IPS-18c (cell line): ENCODE data around the gene TBC1D12.

Experiments
- H3K4me3 ChIP-seq: 2 replicates; pipeline ENCODE4 v1.7.0; 2013; ENCODE audit warnings: low read depth, mild to moderate bottlenecking, low read length, moderate library complexity; ENCODE audit not compliant: insufficient read depth
- H3K9me3 ChIP-seq: one replicate; pipeline ENCODE4 v1.6.1; 2013; ENCODE audit warnings: mild to moderate bottlenecking, low read length, moderate library complexity; ENCODE audit not compliant: control insufficient read depth, insufficient read depth

Gene TBC1D12

DNA sequence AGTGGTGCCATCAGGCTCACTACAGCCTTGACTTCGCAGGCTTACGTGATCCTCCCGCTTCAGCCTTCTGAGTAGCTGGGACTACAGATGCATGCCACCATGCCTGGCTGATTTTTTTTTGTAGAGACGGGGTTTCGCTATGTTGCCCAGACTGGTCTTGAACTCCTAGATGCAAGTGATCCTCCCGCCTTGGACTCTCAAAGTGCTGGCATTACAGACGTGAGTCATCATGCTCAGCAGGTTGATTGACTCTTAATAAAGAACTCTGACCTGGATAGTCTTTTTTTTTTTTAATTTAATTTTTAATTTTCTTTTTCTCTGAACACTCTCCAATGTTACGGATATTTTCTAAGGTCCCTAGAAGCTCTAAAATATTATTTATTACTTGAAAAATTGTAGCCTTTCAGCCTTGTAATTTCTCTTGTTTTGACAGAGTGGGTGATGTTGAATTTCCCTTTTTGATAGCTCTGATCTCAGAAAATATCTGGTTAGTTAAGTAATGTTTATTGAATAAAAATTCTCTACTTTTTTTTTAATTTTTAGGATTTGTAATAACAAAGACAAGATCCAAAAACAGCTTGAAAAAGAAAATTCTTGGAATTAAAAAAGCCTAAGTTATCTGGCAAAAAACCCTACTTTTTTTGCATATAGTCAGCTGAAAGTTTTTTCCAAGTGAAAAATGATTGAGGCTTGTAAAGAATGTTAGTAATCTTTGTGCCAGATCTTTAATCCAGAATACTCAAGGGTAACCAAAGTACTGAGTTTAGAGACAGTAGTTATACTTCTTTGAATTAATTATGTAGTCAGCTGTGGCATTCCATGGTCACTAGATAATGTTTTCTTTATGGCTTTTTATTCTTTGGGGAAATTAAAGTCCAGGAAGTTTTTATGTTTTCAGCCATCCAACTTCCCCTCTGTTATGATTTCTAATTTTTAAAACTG, 26.7 kb downstream of the TBC1D12 start:
- no peak overlapping the region for H3K4me3 ChIP-seq
- H3K9me3 ChIP-seq: no peaks in the 10 kb centered on the region

DNA sequence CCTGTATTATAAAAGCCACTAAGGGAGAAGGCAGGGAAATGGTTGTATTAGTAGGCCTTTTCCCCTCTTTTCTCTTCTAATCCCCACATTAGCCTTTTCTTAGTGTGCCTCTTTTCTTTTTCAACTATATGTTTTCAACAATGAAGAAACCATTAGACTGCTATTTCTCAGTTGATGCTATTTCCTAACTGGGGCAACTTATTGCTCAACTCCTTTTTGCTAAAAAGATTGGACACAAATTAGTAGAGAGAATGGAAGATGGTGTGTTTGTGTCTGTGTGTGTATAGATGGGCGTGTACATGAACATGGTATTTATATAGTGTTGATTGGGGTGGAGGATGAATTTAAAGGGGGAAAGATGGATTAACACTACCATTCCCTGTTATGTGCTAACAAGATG, 28.4 kb downstream of the TBC1D12 start:
- no peak overlapping the region for H3K4me3 ChIP-seq

DNA sequence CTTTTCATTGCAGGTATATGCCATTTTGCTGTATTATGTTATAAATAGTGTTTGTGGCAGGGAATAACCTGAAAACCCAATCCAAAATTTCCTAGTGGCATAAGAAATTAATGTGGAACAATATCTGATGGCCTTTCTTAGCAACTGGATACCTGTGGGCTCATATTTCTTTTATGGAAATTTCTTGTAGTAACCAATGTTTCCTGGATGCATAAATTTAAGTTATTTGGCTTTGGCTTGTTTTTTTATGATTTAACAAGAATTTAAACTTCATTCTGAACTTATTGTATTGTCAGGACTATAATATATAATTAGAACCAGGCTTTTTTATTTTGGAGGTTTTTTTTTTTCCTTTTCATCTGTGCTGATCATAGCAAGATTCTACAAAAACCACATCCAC, 30.1 kb downstream of the TBC1D12 start:
- no peak overlapping the region for H3K4me3 ChIP-seq
- peaks cover 2% of the 10 kb centered on the region for H3K9me3 ChIP-seq

More for the DNA sequence above, 28.4 kb downstream of the TBC1D12 start:
- H3K9me3 ChIP-seq: peaks cover 2% of the 10 kb centered on the region

DNA sequence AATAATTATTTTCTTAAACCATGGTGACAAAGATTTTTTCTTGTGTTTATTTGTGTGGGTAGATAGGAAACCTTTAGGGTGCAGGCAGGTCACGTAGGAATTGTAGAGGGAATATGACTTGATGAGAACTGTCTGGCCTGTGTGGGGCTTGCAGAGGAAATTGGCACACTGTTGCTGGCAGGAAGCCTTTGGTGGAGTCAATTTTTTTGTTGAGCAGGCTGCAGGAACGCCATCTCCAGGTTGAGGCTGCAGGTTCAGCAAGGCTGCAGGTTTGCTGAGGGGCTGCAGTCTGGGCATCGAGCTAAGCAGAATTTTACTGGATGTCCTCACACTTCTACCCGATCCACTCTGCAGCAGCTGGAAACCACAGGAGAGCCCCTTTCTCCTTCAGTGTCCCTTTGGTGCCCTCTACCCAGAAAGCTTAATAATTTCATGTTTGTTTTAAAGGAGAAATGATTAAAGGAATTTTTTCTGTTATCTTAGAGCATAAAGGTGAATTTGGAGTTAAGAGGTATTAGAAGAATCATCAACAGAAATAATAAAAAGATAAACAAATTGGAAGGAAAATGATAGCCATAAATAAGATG, 37.0 kb downstream of the TBC1D12 start:
- Histone ChIP-seq H3K9me3 (peaks cover 2% of the 10 kb centered on the region), H3K4me3 (no peak overlapping the region)

DNA sequence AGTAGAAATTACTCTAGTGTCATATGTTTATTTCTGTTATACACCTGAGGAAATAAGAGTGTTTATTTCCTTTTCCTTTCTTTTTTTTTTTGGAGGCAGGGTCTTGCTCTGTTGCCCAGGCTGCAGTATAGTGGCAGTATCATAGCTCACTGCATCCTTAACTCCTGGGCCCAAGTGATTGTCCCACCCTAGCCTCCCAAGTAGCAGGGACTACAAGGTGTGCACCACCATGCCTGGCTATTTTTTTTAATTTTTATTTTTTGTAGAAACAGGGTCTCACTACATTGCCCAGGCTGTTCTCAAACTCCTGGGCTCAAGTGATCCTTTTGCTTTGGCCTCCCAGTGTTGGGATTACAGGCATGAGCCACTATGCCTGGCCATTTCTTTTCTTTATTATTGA, 37.8 kb downstream of the TBC1D12 start:
- H3K9me3 ChIP-seq: no peaks in the 10 kb centered on the region
- no peak overlapping the region for H3K4me3 ChIP-seq

DNA sequence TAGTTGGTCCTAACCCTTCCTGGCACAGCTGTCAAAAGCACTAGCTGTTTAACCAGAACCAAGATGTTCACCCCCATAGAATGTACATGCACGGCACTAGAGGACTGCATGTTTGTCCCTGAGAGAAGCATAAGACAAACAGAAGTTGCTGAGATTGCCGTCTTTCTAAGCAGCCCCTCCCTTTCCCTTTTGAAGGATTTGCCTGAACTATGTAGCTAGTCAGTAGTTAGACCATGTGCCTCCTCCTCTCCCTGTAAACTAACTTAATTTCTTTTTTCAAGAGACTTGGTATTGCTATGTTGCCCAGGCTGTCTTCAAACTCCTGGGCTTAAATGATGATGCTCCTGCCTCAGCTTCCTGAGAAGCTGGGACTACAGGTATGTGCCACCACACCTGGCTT, 40.7 kb downstream of the TBC1D12 start:
- H3K4me3 ChIP-seq: no peak overlapping the region
- H3K9me3 ChIP-seq: no peaks in the 10 kb centered on the region

DNA sequence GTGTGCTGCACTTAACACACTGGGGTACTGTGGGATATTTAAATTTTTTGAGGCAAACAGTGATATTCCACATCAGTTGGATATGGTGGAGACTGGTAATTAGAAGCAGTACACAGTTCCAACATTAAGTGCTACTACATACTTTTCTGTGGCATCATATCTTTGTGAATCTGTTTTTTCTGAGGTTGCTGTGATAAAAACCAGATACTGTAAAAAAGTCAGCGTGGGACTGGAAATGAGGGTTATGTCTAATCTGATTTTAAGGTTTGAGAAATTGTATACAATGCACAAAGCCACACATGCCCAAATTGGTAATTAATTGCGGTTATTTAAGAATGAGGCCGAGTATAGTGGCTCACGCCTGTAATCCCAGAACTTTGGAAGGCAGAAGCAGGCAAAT, 41.2 kb downstream of the TBC1D12 start:
- Histone ChIP-seq H3K9me3 (no peaks in the 10 kb centered on the region), H3K4me3 (no peak overlapping the region)

DNA sequence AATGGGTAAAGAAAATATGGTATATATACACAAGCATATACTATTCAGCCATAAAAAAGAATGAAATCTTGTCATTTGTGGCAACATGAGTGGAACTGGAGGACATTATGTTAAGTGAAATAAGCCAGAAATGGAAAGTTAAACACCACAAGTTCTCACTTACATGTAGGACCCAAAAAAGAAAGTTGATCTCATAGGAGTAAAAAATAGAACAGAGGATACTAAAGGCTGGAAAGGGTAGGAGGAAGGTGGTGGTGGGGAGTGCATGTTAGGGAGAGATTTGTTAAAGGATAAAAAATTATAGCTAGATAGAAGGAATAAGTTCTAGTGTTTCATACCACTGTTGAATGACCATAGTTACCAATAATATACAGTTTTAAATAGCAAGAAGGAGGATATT, 48.4 kb downstream of the TBC1D12 start:
- Histone ChIP-seq H3K9me3 (no peaks in the 10 kb centered on the region), H3K4me3 (no peak overlapping the region)

DNA sequence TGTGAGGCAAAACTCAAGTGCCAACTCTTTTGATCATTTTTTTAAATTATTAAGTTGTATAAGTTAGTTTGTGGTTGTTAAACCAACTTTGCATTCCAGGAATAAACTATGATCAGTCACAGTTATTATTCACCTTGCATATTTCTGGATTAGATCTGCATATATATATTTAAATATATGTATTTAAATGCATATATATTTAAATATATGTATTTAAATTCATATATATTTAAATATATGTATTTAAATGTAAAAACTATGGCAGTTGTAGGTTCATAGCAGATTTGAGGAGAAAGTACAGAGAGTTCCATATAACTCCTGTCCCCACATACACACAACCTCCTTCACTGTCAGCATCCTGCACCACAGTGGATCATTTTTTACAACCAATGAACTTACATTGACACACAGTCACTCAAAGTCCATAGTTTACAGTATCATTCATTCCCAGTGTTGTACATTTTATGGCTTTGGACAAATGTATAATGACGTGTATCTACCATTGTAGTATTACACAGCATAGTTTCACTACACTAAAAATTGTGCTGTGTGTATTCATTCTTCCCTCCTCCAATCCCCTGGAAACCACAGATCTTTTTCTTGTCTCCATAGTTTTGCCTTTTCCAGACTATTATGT, 49.7 kb downstream of the TBC1D12 start:
- H3K9me3 ChIP-seq: no peaks in the 10 kb centered on the region
- no peak overlapping the region for H3K4me3 ChIP-seq

DNA sequence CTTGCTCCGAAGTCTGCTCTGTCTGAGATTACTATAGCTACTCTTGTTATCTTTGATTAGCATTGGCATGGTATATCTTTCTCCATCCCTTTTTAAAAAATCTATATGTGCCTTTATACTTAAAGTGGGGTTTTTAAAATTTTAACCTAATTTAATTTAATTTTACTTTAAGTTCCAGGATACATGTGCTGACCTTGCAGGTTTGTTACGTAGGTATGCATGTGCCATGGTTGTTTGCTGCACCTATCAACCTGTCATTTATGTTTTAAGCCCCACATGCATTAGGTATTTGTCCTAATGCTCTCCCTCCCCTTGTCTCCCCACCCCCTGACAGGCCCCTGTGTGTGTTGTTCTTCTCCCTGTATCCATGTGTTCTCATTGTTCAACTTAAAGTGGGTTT, 54.6 kb downstream of the TBC1D12 start:
- H3K4me3 ChIP-seq: no peak overlapping the region
- H3K9me3 ChIP-seq: no peaks in the 10 kb centered on the region

DNA sequence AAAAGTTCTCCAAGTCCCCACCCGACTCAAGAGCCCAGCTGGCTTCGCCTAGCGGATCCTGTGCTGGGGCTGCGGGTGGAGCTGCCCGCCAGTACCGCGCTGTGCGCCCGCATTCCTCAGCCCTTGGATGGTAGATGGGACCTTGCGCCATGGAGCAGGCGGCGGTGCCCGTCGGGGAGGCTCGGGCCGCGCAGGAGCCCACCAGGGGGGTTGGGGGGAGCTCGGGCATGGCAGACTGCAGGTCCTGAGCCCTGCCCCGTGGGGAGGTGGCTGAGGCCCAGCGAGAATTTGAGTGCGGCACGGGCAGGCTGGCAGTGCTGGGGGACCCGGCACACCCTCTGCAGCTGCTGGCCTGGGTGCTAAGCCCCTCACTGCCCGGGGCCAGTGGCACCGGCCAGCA, 57.0 kb downstream of the TBC1D12 start:
- Histone ChIP-seq H3K4me3 (no peak overlapping the region), H3K9me3 (no peaks in the 10 kb centered on the region)

DNA sequence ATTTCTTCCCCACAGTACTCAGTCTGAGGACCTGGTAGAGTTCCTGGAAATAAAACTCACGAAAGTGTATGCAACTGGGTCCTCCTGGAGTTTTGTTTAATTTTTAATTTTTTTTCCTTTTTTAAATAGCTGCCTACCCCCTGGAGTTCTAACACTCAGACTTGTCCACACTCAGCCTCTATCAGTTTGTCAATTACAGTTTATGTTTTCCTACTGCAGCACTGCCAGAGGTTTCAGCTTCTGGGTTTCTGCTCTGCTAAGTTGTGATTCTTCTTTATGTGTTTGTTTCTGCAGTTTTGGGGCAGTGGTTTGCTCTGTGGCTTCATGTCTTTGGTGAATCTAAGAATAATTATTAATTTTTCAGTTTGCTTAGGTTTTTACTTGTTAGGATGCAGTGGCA, 59.2 kb downstream of the TBC1D12 start:
- Histone ChIP-seq H3K9me3 (no peaks in the 10 kb centered on the region), H3K4me3 (no peak overlapping the region)

DNA sequence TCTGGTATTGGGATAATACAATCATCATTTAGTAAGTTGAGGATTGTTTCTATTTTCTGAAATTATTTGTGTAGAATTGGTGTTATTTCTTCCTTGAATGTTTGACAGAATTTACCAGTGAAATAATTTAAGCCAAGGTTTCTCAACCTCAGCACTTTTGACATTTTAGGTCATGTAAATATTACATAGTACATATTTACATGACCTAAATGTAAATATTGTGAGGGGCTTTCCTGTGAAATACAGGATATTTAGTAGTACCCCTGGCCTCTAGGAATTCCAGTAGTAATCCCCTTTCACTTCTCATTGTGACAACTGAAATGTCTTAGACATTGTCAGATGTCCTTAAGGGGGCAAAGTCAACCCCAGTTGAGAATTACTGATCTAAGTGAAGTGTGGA, 59.8 kb downstream of the TBC1D12 start:
- Histone ChIP-seq H3K9me3 (no peaks in the 10 kb centered on the region), H3K4me3 (no peak overlapping the region)

DNA sequence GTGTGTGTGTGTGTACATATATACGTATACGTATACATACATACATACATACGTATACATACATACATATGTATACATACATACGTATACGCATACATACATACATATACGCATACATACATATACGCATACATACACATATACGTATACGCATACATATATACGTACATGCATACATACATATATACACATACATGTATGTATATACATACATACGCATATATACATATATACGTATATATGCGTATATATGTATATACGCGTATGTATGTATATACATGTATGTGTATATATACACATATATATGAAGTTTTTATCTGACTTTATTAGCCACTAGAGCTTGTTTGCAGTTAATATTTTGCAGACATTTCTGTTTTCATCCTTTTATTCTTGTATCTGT, 63.3 kb downstream of the TBC1D12 start:
- H3K9me3 ChIP-seq: no peaks in the 10 kb centered on the region
- no peak overlapping the region for H3K4me3 ChIP-seq

DNA sequence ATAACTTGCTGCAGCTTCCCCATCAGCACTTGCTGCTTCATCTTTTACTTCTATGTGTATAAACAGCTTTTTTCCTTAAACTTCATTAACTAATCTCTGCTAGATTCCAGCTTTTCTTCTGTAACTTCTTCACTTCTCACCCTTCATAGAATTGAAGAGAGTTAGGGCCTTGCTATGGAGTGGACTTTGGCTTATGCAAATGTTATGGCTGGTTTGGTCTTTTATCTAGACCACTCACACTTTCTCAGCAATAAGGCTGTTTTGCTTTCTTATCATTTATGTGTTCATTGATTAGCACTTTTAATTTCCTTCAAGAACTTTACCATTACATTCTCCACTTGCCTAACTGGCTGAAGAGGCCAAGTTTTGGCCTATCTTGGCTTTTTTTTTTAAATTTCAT, 79.1 kb downstream of the TBC1D12 start:
- H3K9me3 ChIP-seq: no peaks in the 10 kb centered on the region
- no peak overlapping the region for H3K4me3 ChIP-seq

DNA sequence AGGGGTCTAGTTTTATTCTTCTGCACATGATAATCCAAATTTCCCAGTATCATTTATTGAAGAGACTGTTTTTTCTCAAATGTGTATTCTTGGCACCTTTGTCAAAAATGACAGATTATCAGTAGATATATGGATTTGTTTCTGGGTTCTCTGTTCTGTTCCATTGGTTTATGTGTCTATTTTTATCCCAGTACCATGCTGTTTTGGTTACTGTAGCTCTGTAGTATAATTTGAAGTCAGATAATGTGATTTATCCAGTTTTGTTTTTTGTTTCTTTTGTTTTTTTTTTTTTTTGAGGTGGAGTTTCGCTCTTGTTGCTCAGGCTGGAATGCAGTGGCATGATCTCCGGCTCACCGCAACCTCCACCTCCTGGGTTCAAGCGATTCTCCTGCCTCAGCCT, 81.6 kb downstream of the TBC1D12 start:
- H3K4me3 ChIP-seq: no peak overlapping the region

DNA sequence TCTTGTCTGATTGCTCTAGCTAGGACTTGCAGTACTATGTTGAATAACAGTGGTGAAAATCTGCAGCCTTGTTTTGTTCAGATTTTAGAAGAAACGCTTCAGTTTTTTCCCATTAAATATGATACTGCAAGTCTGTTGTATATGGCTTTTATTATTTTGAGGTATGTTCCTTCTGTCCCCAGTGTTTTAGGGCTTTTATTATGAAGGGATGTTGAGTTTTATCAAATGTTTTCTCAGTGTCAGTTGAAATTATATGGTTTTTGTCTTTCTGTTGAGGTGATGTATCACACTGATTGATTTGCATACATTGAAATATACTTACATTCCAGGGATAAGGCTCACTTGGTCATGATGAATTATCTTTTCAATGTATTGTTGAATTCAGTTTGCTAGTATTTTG, 82.8 kb downstream of the TBC1D12 start:
- Histone ChIP-seq H3K4me3 (no peak overlapping the region), H3K9me3 (no peaks in the 10 kb centered on the region)

More for the DNA sequence above, 81.6 kb downstream of the TBC1D12 start:
- no peaks in the 10 kb centered on the region for H3K9me3 ChIP-seq

DNA sequence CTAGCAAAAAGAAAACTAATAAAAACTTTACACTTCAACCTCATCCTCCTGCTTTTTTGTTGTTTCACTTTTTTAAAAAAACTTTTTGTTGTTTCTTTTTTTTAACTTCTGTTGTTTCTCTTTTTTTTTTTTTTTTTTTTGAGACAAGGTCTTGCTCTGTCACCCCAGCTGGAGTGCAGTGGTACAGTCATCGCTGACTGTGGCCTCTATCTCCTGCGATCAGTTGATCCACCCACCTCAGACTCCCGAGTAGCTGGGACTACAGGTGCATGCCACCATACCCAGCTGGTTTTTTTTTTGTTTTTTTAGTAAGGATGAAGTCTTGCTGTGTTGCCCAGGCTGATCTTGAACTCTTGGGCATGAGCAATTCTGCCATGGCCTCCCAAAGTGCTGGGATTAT, 85.2 kb downstream of the TBC1D12 start:
- no peak overlapping the region for H3K4me3 ChIP-seq
- H3K9me3 ChIP-seq: no peaks in the 10 kb centered on the region
